H1 (cell line): Measurements from ENCODE around the gene DNMT3B.

Experiments used
- ASH2L ChIP-seq: fragments of 200-600, 300-600 bp; sonication (generic); IDR thresholded peaks from one replicate; pipeline ENCODE4 v1.7.1; 2017; ENCODE audit warnings: low read length
- CEBPB ChIP-seq: IDR thresholded peaks from 2 replicates; pipeline ENCODE4 v1.6.1; 2012; ENCODE audit warnings: low read depth, low read length
- EP300 ChIP-seq, 2 experiments: IDR thresholded peaks; 1 replicate in 1 of 2; 2 replicates in 1 of 2; pipeline ENCODE4 v1.6.1; 2011 to 2012; ENCODE audit warnings: low read depth in 2 of 2, low read length in 2 of 2, mild to moderate bottlenecking in 2 of 2, borderline replicate concordance in 1 of 2, inconsistent platforms in 1 of 2, moderate library complexity in 1 of 2
- POLR2A ChIP-seq, 2 experiments: IDR thresholded peaks; 1 replicate in 1 of 2; 2 replicates in 1 of 2; pipeline ENCODE4 v1.6.1; 2011; ENCODE audit warnings: low read depth in 2 of 2, low read length in 2 of 2, mild to moderate bottlenecking in 2 of 2; ENCODE audit errors: control extremely low read depth in 1 of 2
- RNF2 ChIP-seq: fragments of 200-900, 300-1000 bp; sonication (generic); IDR thresholded peaks from 2 replicates; pipeline ENCODE4 v1.7.1; 2016; ENCODE audit warnings: borderline replicate concordance, low read depth, mild to moderate bottlenecking, antibody characterized with exemption, low read length; ENCODE audit not compliant: poor library complexity, severe bottlenecking; ENCODE audit errors: missing control alignments
- RXRA ChIP-seq: IDR thresholded peaks from 2 replicates; pipeline ENCODE4 v1.6.1; 2011; ENCODE audit warnings: low read depth, mild to moderate bottlenecking, low read length, moderate library complexity; ENCODE audit not compliant: insufficient read depth
- TF ChIP-seq, protein P1 (sequence below), 3 experiments: IDR thresholded peaks; 1 replicate in 2 of 3; 2 replicates in 1 of 3; pipeline versions ENCODE4 v1.5.1 to v1.6.1; 2011; ENCODE audit warnings: low read length in 3 of 3, mild to moderate bottlenecking in 3 of 3, inconsistent platforms in 2 of 3, low read depth in 1 of 3, moderate library complexity in 1 of 3; ENCODE audit not compliant: insufficient read depth in 1 of 3; ENCODE audit errors: control extremely low read depth in 1 of 3
- TF ChIP-seq, protein P2 (sequence below): IDR thresholded peaks from 2 replicates; pipeline ENCODE4 v1.6.1; 2011; ENCODE audit warnings: low read depth, mild to moderate bottlenecking, low read length; ENCODE audit not compliant: insufficient read depth

DNA sequence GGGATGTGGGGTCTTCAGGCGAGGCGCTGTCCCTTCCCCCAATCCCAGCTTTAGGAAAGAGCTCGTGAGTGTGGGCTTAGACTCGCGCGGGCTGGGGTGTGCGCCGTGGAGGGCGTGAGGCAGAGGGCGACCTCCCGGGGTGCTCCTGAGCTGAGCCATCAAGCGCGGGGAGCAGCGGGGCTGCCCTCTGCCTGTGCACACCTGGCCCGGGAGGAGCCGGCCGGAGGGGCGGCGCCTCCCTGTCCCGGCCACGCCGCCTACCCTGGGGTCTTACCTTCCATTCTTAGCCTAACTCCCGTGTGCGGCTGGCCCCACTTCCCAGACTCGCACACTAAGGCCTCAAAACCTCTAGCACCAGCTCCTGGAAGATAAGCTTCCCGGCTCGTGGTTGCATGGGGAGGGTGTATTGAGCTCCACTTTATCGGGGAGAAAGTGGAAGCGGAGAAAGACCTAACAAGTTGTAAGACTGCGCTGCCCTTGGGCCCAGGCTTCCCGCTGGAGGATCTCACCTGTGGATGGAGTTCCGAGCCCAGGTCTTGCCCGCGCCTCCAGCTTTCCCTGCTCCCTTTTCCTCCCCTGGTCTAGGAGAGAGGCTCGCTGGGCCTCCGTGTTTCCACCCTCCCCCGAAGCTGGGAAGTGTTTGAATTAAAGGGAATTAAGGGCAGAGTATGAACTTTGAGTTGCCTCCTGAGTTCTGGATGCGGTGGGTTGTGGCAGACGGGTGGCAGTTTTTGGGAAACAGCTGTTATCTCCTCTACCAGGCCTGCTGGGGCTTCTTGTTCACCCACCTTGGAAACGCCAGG is 1.2 kb downstream of the DNMT3B start:
- TF ChIP-seq RNF2 (no peak), ASH2L (no peak), RXRA (no peak), EP300 (IDR thresholded peaks at IDR 0.05; ENCODE audit: borderline replicate concordance in 1 of 2, low read depth in 2 of 2, low read length in 2 of 2) (no peak), CEBPB (no peak), POLR2A (IDR thresholded peaks at IDR 0.05; ENCODE audit: control extremely low read depth in 1 of 2, low read depth in 2 of 2, low read length in 2 of 2) (0 out of 3 replicates have a peak, but pooled peaks of 1 of the 2 experiments have one; percentile 41)
- TF ChIP-seq, protein P1, sequence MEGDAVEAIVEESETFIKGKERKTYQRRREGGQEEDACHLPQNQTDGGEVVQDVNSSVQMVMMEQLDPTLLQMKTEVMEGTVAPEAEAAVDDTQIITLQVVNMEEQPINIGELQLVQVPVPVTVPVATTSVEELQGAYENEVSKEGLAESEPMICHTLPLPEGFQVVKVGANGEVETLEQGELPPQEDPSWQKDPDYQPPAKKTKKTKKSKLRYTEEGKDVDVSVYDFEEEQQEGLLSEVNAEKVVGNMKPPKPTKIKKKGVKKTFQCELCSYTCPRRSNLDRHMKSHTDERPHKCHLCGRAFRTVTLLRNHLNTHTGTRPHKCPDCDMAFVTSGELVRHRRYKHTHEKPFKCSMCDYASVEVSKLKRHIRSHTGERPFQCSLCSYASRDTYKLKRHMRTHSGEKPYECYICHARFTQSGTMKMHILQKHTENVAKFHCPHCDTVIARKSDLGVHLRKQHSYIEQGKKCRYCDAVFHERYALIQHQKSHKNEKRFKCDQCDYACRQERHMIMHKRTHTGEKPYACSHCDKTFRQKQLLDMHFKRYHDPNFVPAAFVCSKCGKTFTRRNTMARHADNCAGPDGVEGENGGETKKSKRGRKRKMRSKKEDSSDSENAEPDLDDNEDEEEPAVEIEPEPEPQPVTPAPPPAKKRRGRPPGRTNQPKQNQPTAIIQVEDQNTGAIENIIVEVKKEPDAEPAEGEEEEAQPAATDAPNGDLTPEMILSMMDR (IDR thresholded peaks at IDR 0.05; ENCODE audit: control extremely low read depth in 1 of 3, insufficient read depth in 1 of 3, low read depth in 1 of 3, low read length in 3 of 3), result no peak
- TF ChIP-seq, protein P2, sequence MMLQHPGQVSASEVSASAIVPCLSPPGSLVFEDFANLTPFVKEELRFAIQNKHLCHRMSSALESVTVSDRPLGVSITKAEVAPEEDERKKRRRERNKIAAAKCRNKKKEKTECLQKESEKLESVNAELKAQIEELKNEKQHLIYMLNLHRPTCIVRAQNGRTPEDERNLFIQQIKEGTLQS, result no peak
